GM19468 (cell line): ENCODE data around the gene ATG5.

Source experiments
- ATAC-seq: cut with Tn5 transposase; IDR thresholded peaks from one replicate; pipeline ENCODE4 v1.9.1; 2021; ENCODE audit warnings: mild to moderate bottlenecking, moderate library complexity, moderate number of reproducible peaks; ENCODE audit not compliant: unreplicated experiment; ENCODE audit errors: extremely low read depth

ATG5 gene

DNA sequence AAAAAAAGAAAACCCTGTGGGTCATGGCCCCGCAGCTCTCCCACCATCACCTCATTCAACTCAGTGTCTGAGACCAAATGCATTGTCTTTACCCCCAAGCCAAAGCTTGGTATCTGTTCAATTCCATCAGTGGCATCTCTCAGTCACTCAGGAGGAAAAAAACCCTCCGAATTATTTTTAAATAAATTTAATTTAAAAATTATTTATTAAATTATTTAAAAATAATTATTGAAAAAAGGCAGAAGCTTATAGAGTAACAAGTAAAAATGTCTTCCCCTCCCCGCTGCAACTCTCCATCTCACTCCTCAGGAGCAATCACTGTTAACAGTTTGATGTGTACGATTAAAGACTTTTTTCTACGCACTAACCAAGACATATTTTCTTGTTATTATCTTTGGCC is 188.7 kb downstream of the ATG5 start:
- ATAC-seq: no peak

DNA sequence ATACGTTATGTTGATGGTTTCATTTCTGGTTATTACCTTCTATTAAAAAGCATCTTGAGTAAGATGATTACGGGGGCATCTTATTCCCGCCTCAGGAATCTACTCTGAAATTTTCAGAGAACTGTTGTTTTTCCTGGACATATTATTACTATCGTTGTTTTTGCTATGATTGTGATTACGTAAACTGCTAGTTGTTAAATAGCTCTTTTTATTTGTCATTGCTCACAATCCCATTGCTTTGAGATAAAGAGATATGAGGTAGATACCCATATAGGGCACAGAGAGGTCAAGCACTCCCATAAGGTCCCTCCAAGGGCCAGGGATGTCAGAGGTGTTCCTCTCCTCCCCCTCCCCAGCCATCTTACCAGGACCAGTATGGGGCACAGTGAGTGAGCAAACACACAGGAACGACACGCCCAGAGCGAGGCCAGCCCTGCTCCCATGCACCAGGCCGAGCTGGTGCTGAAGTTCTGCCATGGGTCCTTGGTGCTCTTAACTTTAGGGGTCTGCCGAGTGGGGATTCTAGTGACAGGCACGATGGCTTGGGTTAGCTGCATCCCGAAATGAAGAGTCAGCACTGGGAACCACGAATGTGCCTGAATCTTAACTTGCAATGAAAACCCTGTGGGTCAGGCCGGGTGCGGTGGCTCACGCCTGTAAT is 189.5 kb downstream of the ATG5 start:
- ATAC-seq: no peak

DNA sequence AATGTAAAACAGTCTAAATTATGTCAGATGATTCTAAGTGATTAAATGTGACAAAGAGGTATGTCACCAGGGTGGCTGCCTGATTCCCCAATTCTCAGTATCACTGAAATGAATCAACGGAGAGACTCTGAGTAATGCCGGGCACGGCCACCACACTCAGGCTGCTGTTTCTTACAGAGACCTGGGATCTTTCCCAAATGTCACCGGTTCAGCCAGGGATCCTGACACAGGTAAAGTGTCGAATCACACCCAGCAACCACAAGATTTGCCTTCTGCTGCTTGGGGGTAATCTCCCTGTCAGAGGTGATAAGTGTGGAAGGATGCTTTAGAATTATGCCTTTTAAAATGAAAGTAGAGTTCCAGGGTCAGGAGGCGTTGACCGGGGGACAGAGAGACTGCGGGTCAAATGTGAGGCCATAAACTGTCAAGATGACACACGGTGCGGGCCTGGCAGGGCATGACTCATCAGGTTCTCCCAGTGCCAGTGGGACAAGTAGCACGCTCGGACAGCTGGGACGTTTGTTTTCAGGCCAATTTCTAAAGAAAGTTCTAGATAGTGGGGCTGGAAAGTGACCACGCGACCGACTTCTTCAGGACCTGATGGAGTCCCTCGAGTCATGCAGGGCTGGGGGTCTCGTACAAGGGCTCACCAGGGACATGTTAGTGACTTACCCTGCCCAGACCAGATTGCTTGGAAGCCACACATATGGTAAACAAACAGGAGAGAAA is 190.5 kb downstream of the ATG5 start:
- no peak for ATAC-seq
